NOMO-1 treated with dmso at 0.1 percent for 144 hours (cell line): Measurements from ENCODE around the gene CDO1.
"Not testable (repeated sequence)": the region's sequence is repeated elsewhere in the genome, so short reads cannot be mapped to it uniquely, and the experiment has no call there.

Experiments used
- DNase-seq: peaks from one replicate; lab custom pipeline; 2025; ENCODE audit not compliant: unreplicated experiment; lab: John Stamatoyannopoulos, UW

CDO1 gene

GRCh38 chr5:115831163-115831768 is 14.8 kb upstream of the CDO1 start:
- DNase-seq, result no peak

- DNase-seq, result no peak
These were observed 13.5 kb upstream of the CDO1 start for GRCh38 chr5:115829913-115830312.

- DNase-seq, result no peak
These were observed 9.5 kb upstream of the CDO1 start for GRCh38 chr5:115825948-115826347.

GRCh38 chr5:115824983-115825382 is 8.5 kb upstream of the CDO1 start:
- DNase-seq, result not testable (repeated sequence)

- DNase-seq, result no peak
These were observed 4.4 kb upstream of the CDO1 start for GRCh38 chr5:115820846-115821245.

- DNase-seq, result no peak
These were observed 2.4 kb upstream of the CDO1 start for GRCh38 chr5:115818821-115819220.

- no peak for DNase-seq
These were observed 927 bp upstream of the CDO1 start for GRCh38 chr5:115817386-115817785.

- no peak for DNase-seq
These were observed 700 bp downstream of the CDO1 start for GRCh38 chr5:115815693-115816225.

GRCh38 chr5:115815006-115815692 is 1.3 kb downstream of the CDO1 start:
- DNase-seq, result no peak

- no peak for DNase-seq
These were observed 2.7 kb downstream of the CDO1 start for GRCh38 chr5:115813719-115814118.

GRCh38 chr5:115812372-115812771 is 4.1 kb downstream of the CDO1 start:
- no peak for DNase-seq

- no peak for DNase-seq
These were observed 5.1 kb downstream of the CDO1 start for GRCh38 chr5:115811406-115811805.

- DNase-seq, result no peak
These were observed 5.7 kb downstream of the CDO1 start for GRCh38 chr5:115810761-115811160.

GRCh38 chr5:115809946-115810345 is 6.5 kb downstream of the CDO1 start:
- DNase-seq, result no peak

- not testable (repeated sequence) for DNase-seq
These were observed 8.4 kb downstream of the CDO1 start for GRCh38 chr5:115808066-115808465.

- no peak for DNase-seq
These were observed 8.8 kb downstream of the CDO1 start for GRCh38 chr5:115807654-115808052.

- DNase-seq, result no peak
These were observed 9.3 kb downstream of the CDO1 start for GRCh38 chr5:115806986-115807653.

- no peak for DNase-seq
These were observed 14.5 kb downstream of the CDO1 start for GRCh38 chr5:115801984-115802383.

- no peak for DNase-seq
These were observed 15.3 kb downstream of the CDO1 start for GRCh38 chr5:115801152-115801551.

- DNase-seq, result no peak
These were observed 16.4 kb downstream of the CDO1 start for GRCh38 chr5:115800108-115800507.

GRCh38 chr5:115798252-115798651 is 18.2 kb downstream of the CDO1 start:
- DNase-seq, result no peak

- no peak for DNase-seq
These were observed 19.8 kb downstream of the CDO1 start for GRCh38 chr5:115796656-115797055.
